Gastrocnemius medialis (tissue), 4 donors: ENCODE data around the gene RETREG1. TPM values are rescaled to one million over a fixed set of nuclear protein-coding genes. Genes with fewer than 3 reads are reported as not detected.
A peak's percentile ranks its signal among the peaks of the same experiment; 100 is the strongest.

Experiments
- ATAC-seq, 2 donors: fragments of 150-250 bp; one replicate each; pipeline ENCODE4 v1.9.1; 2016
- DNase-seq, 2 donors: peaks; one replicate each; pipeline ENCODE4 v3.0.0-alpha.2; 2019
- H3K27ac ChIP-seq, 4 donors: fragments of 200-600 bp; sonication (generic); 1 replicate in 1 of 4; 2 replicates in 3 of 4; pipeline ENCODE4 v1.5.1; 2016 to 2018; ENCODE audit warnings: mild to moderate bottlenecking in 2 of 4, moderate library complexity in 1 of 4
- H3K27me3 ChIP-seq, 3 donors: fragments of 200-600 bp; sonication (generic) in 2 of 3; 1 replicate in 1 of 3; 2 replicates in 2 of 3; pipeline versions ENCODE4 v1.5.1 to v1.6.0; 2016 to 2019; ENCODE audit warnings: mild to moderate bottlenecking in 1 of 3, moderate library complexity in 1 of 3
- H3K36me3 ChIP-seq, 2 donors: fragments of 200-600 bp; sonication (generic) in 1 of 2; one replicate each; pipeline ENCODE4 v1.5.1; 2017 to 2018
- H3K4me1 ChIP-seq, 2 donors: fragments of 200-600 bp; sonication (generic) in 1 of 2; one replicate each; pipeline ENCODE4 v1.5.1; 2016 to 2017; ENCODE audit warnings: mild to moderate bottlenecking in 2 of 2
- H3K4me3 ChIP-seq, 4 donors: fragments of 200-600 bp; sonication (generic) in 3 of 4; 1 replicate in 1 of 4; 2 replicates in 3 of 4; pipeline ENCODE4 v1.5.1; 2016 to 2019; ENCODE audit warnings: mild to moderate bottlenecking in 2 of 4
- H3K9me3 ChIP-seq, 3 donors: fragments of 200-600 bp; sonication (generic) in 2 of 3; 1 replicate in 1 of 3; 2 replicates in 2 of 3; pipeline ENCODE4 v1.5.1; 2016 to 2019
- POLR2A ChIP-seq, 2 donors: fragments of 450-650 bp; IDR thresholded peaks; one replicate each; pipeline ENCODE4 v1.6.1; 2017; ENCODE audit warnings: antibody characterized with exemption in 2 of 2, mild to moderate bottlenecking in 2 of 2, moderate library complexity in 2 of 2
- in situ Hi-C, 4 donors: fragments of 200-750 bp; cut with MboI; loops; one replicate each; pipeline versions ENCODE4 v1.15.0 to v1.8.0; 2017; ENCODE audit warnings: low sequenced_read_pairs in 4 of 4
- intact Hi-C: fragments of 100-400 bp; cut with DNase I; formaldehyde crosslinking; loops from one replicate; pipeline ENCODE4 v1.15.1; 2023; ENCODE audit warnings: low total_unique reads
- total RNA-seq, 4 donors: library from RNA; depleted of rRNA; stranded (reverse); fragments of >200 nt; gene quantifications; one replicate each; pipeline versions ENCODE4 v1.1.0 to v1.2.3, GENCODE V29; 2016
- TF ChIP-seq, protein P1 (sequence below), 5 experiments: fragments of 450-650 bp in 3 of 5; fragments of 200-600 bp in 2 of 5; sonication (generic) in 2 of 5; IDR thresholded peaks in 4 of 5; conservative IDR thresholded peaks in 1 of 5; 1 replicate in 4 of 5; 2 replicates in 1 of 5; pipeline ENCODE4 v1.5.1; 2016 to 2019; ENCODE audit warnings: antibody characterized with exemption in 5 of 5, mild to moderate bottlenecking in 3 of 5, moderate library complexity in 3 of 5

The RETREG1 gene
- total RNA-seq, 4 donors from 2014 or later: 94.2 to 380 (median 305) TPM

DNA sequence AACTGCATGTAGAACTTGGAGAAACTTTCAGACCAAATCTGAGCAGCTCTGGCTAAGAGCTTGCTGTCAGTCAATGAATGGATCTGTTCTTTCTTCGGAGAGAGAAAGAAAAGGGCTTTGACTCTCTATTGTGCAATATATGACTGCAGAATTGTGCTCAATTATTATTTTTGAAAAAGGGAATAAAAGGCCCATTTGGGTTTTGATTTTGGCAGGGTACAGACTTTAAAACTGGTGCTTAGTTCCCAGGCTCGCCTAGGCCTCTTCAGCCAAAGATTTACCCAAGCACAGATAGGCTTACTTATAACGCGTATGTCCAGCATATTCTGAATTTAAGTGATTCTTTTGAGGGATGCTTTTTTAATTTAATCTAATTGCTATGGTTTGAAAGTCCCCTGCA lies 59.3 kb downstream of the RETREG1 start:
- in situ Hi-C loops: loop anchor here in 1 of 4 donors (10.0 kb wide), 1 partner anchor 73 kb away; no protein-coding TSS in a partner anchor
- DNase-seq (no peak), ATAC-seq (no peak)
- Histone ChIP-seq H3K27ac (no peak overlapping the region), H3K4me1 (peaks cover 0 to 6% of the 10 kb centered on the region in 2 donors), H3K4me3 (no peak overlapping the region), H3K27me3 (no peaks in the 10 kb centered on the region), H3K9me3 (no peaks in the 10 kb centered on the region), H3K36me3 (no peaks in the 10 kb centered on the region)
- no peak for TF ChIP-seq POLR2A (IDR thresholded peaks at IDR 0.05)
- TF ChIP-seq, protein P1, sequence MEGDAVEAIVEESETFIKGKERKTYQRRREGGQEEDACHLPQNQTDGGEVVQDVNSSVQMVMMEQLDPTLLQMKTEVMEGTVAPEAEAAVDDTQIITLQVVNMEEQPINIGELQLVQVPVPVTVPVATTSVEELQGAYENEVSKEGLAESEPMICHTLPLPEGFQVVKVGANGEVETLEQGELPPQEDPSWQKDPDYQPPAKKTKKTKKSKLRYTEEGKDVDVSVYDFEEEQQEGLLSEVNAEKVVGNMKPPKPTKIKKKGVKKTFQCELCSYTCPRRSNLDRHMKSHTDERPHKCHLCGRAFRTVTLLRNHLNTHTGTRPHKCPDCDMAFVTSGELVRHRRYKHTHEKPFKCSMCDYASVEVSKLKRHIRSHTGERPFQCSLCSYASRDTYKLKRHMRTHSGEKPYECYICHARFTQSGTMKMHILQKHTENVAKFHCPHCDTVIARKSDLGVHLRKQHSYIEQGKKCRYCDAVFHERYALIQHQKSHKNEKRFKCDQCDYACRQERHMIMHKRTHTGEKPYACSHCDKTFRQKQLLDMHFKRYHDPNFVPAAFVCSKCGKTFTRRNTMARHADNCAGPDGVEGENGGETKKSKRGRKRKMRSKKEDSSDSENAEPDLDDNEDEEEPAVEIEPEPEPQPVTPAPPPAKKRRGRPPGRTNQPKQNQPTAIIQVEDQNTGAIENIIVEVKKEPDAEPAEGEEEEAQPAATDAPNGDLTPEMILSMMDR (IDR thresholded peaks at IDR 0.05 in 4 of 5, conservative IDR thresholded peaks at IDR 0.05 in 1 of 5): no peak
- intact Hi-C loops: loop anchor here (10.0 kb wide), 1 partner anchor 377 kb away; the partner anchor contains the start of gene MYO10

DNA sequence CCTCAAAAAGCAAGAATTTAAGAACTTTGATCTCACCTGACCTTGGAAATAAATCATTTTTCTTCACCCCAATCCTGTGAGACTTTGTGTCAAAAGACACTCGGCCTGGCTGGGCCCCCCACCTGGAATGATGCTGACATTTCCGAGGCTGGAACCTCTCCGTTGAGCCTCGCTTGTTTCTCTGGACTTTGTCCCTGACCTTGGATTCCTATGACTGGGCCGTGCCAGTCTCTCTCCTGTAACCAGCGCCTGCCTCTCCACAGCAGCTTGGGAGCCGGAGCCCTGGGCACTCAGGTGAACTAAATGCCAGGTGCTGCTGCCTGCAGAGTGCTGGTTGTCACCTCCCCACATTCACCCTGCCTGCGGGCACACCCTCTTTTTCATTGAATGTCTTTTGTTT lies 62.7 kb downstream of the RETREG1 start:
- ATAC-seq: no peak
- intact Hi-C loops: loop anchor here (10.0 kb wide), 1 partner anchor 381 kb away; the partner anchor contains the start of gene MYO10

DNA sequence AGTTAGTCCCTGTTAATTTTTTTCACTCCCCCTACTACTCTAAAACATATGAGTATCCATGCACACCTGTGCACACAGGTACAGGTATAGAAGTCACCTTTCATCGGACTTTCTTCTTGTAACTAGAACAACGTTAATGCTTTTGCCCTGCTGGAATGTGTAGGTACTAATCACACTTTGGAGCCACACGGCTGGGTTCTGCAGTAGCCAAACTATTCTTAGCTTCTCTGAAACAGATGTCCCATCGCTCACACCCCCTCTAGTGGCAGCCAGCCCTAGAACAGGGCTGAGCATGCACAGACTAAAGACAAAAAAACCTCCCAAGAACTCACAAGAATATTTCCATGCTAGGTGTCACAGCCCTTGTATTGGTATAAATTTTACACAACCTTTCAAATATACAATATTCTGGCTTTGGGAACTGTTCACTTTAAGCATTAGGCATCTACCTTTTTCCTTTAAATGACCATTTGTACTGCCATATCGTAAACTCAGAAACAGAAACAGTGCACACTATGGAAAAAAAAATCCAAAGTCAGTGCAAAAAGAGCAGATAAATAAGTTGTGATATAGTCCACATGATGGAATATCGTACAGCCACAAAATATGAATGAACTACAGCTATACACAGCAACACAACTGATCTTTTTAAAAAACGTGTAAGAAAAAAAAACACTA lies 64.0 kb downstream of the RETREG1 start:
- peak; percentile 67 to 81 for ATAC-seq
- H3K4me3 ChIP-seq: no peak overlapping the region
- in situ Hi-C loops: loop anchor here (5.0 to 10.0 kb wide), 3 partner anchors 66 to 96 kb away; no protein-coding TSS in a partner anchor
- H3K27me3 ChIP-seq: no peaks in the 10 kb centered on the region
- H3K27ac ChIP-seq: peak overlapping the region; percentile 90 to 97 (median 94)
- no peak for TF ChIP-seq POLR2A (IDR thresholded peaks at IDR 0.05)
- TF ChIP-seq, protein P1 (IDR thresholded peaks at IDR 0.05 in 4 of 5, conservative IDR thresholded peaks at IDR 0.05 in 1 of 5): peak; percentile 75 to 84 (median 81)
- H3K4me1 ChIP-seq: peaks cover 22 to 25% of the 10 kb centered on the region in 2 donors
- intact Hi-C loops: loop anchor here (10.0 kb wide), 1 partner anchor 382 kb away; the partner anchor contains the start of gene MYO10
- DNase-seq: peak; percentile 75 to 86
- no peaks in the 10 kb centered on the region for H3K9me3 ChIP-seq
- no peaks in the 10 kb centered on the region for H3K36me3 ChIP-seq

More for the DNA sequence above, 62.7 kb downstream of the RETREG1 start:
- Histone ChIP-seq H3K36me3 (no peaks in the 10 kb centered on the region), H3K4me3 (no peak overlapping the region), H3K27me3 (no peaks in the 10 kb centered on the region), H3K9me3 (no peaks in the 10 kb centered on the region), H3K4me1 (peaks cover 11 to 12% of the 10 kb centered on the region in 2 donors), H3K27ac (no peak overlapping the region)
- TF ChIP-seq, protein P1 (IDR thresholded peaks at IDR 0.05 in 4 of 5, conservative IDR thresholded peaks at IDR 0.05 in 1 of 5): no peak
- TF ChIP-seq POLR2A (IDR thresholded peaks at IDR 0.05): no peak
- in situ Hi-C loops: loop anchor here (5.0 to 10.0 kb wide), 3 partner anchors 67 to 97 kb away; no protein-coding TSS in a partner anchor
- DNase-seq: no peak

DNA sequence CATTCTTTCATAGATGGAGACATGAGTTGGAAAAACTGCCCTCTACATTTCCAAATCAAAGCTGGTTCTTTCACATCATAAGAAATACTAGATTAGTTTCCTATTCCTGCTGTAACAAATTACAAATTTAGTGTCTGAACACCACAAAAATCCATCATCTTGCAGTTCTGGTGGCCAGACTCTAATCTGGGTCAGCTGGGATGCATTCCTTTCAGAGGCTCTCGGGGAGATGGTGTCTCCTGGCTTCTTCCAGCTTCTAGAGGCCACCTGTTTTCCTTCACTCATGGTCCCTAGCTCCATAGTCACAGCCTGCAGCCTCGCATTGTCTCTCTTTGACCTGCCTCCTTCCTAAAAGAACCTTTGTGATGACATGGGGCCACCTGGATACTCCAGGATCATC lies 65.2 kb downstream of the RETREG1 start:
- H3K4me1 ChIP-seq: peaks cover 32 to 37% of the 10 kb centered on the region in 2 donors
- DNase-seq (no peak), ATAC-seq (no peak)
- peak overlapping the region; percentile 90 to 97 (median 94) for H3K27ac ChIP-seq
- H3K9me3 ChIP-seq: no peaks in the 10 kb centered on the region
- intact Hi-C loops: loop anchor here (2.0 to 10.0 kb wide), 3 partner anchors 87 to 383 kb away; partner anchors contain the start of genes MYO10 and ZNF622
- no peak overlapping the region for H3K4me3 ChIP-seq
- TF ChIP-seq, protein P1 (IDR thresholded peaks at IDR 0.05 in 4 of 5, conservative IDR thresholded peaks at IDR 0.05 in 1 of 5): no peak
- TF ChIP-seq POLR2A (IDR thresholded peaks at IDR 0.05): no peak
- in situ Hi-C loops: loop anchor here (5.0 to 10.0 kb wide), 3 partner anchors 64 to 94 kb away; no protein-coding TSS in a partner anchor
- H3K27me3 ChIP-seq: no peaks in the 10 kb centered on the region
- H3K36me3 ChIP-seq: no peaks in the 10 kb centered on the region
